ENCODE results near the gene MARCHF5. TPM values are rescaled to one million over a fixed set of nuclear protein-coding genes. Genes with fewer than 3 reads are reported as not detected.

The MARCHF5 gene
- total RNA-seq, 3 donors from 2014 or later, result 15.5 to 33.5 (median 31.8) TPM

- Histone ChIP-seq H3K27me3 (no peaks in the 10 kb centered on the region), H3K4me3 (no peak overlapping the region), H3K4me1 (no peaks in the 10 kb centered on the region), H3K27ac (no peak overlapping the region), H3K36me3 (no peaks in the 10 kb centered on the region), H3K9me3 (no peaks in the 10 kb centered on the region)
- no peak for DNase-seq (ENCODE audit: low spot score in 2 of 2)
- TF ChIP-seq POLR2AphosphoS5 (IDR thresholded peaks at IDR 0.05) (no peak), CTCF (IDR thresholded peaks at IDR 0.05) (no peak), POLR2A (IDR thresholded peaks at IDR 0.05) (no peak)
- intact Hi-C loops (cut with DNase I; ENCODE audit: low total_unique reads), result no loop called here
Observed at GRCh38 chr10:92244796-92245195, 46.2 kb upstream of the MARCHF5 start.

GRCh38 chr10:92248566-92248965, 42.4 kb upstream of the MARCHF5 start:
- Histone ChIP-seq H3K36me3 (no peaks in the 10 kb centered on the region), H3K4me3 (no peak overlapping the region), H3K27me3 (no peaks in the 10 kb centered on the region), H3K4me1 (no peaks in the 10 kb centered on the region), H3K27ac (no peak overlapping the region), H3K9me3 (no peaks in the 10 kb centered on the region)
- no peak for DNase-seq (ENCODE audit: low spot score in 2 of 2)
- intact Hi-C loops (cut with DNase I; ENCODE audit: low total_unique reads), result no loop called here
- TF ChIP-seq CTCF (IDR thresholded peaks at IDR 0.05), result no peak
- TF ChIP-seq POLR2AphosphoS5 (IDR thresholded peaks at IDR 0.05), result no peak
- no peak for TF ChIP-seq POLR2A (IDR thresholded peaks at IDR 0.05)

GRCh38 chr10:92263396-92263795, 27.6 kb upstream of the MARCHF5 start:
- H3K4me1 ChIP-seq, result no peaks in the 10 kb centered on the region
- no peaks in the 10 kb centered on the region for H3K27me3 ChIP-seq
- H3K9me3 ChIP-seq, result no peaks in the 10 kb centered on the region
- TF ChIP-seq CTCF (IDR thresholded peaks at IDR 0.05), result no peak
- no peak overlapping the region for H3K4me3 ChIP-seq
- intact Hi-C loops (cut with DNase I; ENCODE audit: low total_unique reads), result no loop called here
- no peak overlapping the region for H3K27ac ChIP-seq
- no peak for DNase-seq (ENCODE audit: low spot score in 2 of 2)
- H3K36me3 ChIP-seq, result no peaks in the 10 kb centered on the region

- Histone ChIP-seq H3K36me3 (no peaks in the 10 kb centered on the region), H3K4me3 (no peak overlapping the region), H3K27ac (no peak overlapping the region), H3K4me1 (no peaks in the 10 kb centered on the region), H3K9me3 (no peaks in the 10 kb centered on the region), H3K27me3 (no peaks in the 10 kb centered on the region)
- intact Hi-C loops (cut with DNase I; ENCODE audit: low total_unique reads), result no loop called here
- no peak for TF ChIP-seq POLR2AphosphoS5 (IDR thresholded peaks at IDR 0.05)
- TF ChIP-seq POLR2A (IDR thresholded peaks at IDR 0.05), result no peak
- TF ChIP-seq CTCF (IDR thresholded peaks at IDR 0.05), result no peak
- no peak for DNase-seq (ENCODE audit: low spot score in 2 of 2)
Observed at GRCh38 chr10:92264249-92264648, 26.7 kb upstream of the MARCHF5 start.

GRCh38 chr10:92265687-92266258, 25.2 kb upstream of the MARCHF5 start:
- no peaks in the 10 kb centered on the region for H3K9me3 ChIP-seq
- DNase-seq (ENCODE audit: low spot score in 2 of 2), result no peak
- no peak overlapping the region for H3K27ac ChIP-seq
- no peaks in the 10 kb centered on the region for H3K4me1 ChIP-seq
- no peak overlapping the region for H3K4me3 ChIP-seq
- H3K36me3 ChIP-seq, result no peaks in the 10 kb centered on the region
- no peak for TF ChIP-seq CTCF (IDR thresholded peaks at IDR 0.05)
- no peak for TF ChIP-seq POLR2A (IDR thresholded peaks at IDR 0.05)
- TF ChIP-seq POLR2AphosphoS5 (IDR thresholded peaks at IDR 0.05), result no peak
- no peaks in the 10 kb centered on the region for H3K27me3 ChIP-seq
- intact Hi-C loops (cut with DNase I; ENCODE audit: low total_unique reads), result no loop called here
